Liver (tissue), 3 donors: Measurements from ENCODE around the gene ZNF664.

Experiments used
- CTCF ChIP-seq: fragments of 150-350 bp; IDR thresholded peaks from 2 replicates; pipeline ENCODE4 v1.5.1; 2017; ENCODE audit warnings: improper control_type of control experiment, low read depth, low read length; ENCODE audit not compliant: missing input control
- EGR1 ChIP-seq, 2 donors: IDR thresholded peaks; 2 replicates each; pipeline ENCODE4 v1.6.1; 2016 to 2018; ENCODE audit warnings: antibody characterized with exemption in 2 of 2, low read depth in 2 of 2
- RAD21 ChIP-seq, 2 donors: IDR thresholded peaks; 2 replicates each; pipeline ENCODE4 v1.6.1; 2016; ENCODE audit warnings: antibody characterized with exemption in 2 of 2, mild to moderate bottlenecking in 2 of 2
- ZBTB33 ChIP-seq: IDR thresholded peaks from 2 replicates; pipeline ENCODE4 v1.6.1; 2016; ENCODE audit warnings: antibody characterized with exemption
- donor health status: healthy.
- donor health status: healthy.

- TF ChIP-seq CTCF: no peak
- TF ChIP-seq ZBTB33: no peak
- TF ChIP-seq RAD21 (IDR thresholded peaks at IDR 0.05): no peak
- TF ChIP-seq EGR1 (IDR thresholded peaks at IDR 0.05; ENCODE audit: low read depth in 2 of 2): no peak
Observed at GRCh38 chr12:123989168-123989567, 16.2 kb downstream of the ZNF664 start.
